SK-N-SH treated with all-trans-retinoic acid at 6 μM for 48 hours (cell line): Measurements from ENCODE around the gene WNK3.

Experiments used
- ATAC-seq: fragments of 200-7000 bp; cut with Tn5 transposase; 3 replicates; pipeline ENCODE4 v1.9.1; 2020; ENCODE audit warnings: mild to moderate bottlenecking, moderate library complexity
- ARNTL ChIP-seq: fragments of 450-650 bp; formaldehyde crosslinking; IDR thresholded peaks from 2 replicates; pipeline ENCODE4 v1.5.0; 2020; ENCODE audit warnings: low read depth, mild to moderate bottlenecking, moderate library complexity, borderline replicate concordance
- BACH2 ChIP-seq: fragments of 250-450 bp; sonication (Bioruptor Pico); IDR thresholded peaks from 2 replicates; pipeline ENCODE4 v1.9.0; 2021; ENCODE audit warnings: mild to moderate bottlenecking, borderline replicate concordance
- CREB5 ChIP-seq: fragments of 250-450 bp; sonication (Bioruptor Pico); IDR thresholded peaks from 2 replicates; pipeline ENCODE4 v1.5.1; 2020; ENCODE audit warnings: low read depth, mild to moderate bottlenecking, moderate library complexity
- CSDC2 ChIP-seq: fragments of 250-450 bp; sonication (Bioruptor Pico); IDR thresholded peaks from 2 replicates; pipeline ENCODE4 v1.5.0; 2020; ENCODE audit warnings: mild to moderate bottlenecking, moderate library complexity
- CSRNP3 ChIP-seq: fragments of 250-450 bp; sonication (Bioruptor Pico); IDR thresholded peaks from 2 replicates; pipeline ENCODE4 v1.5.1; 2021; ENCODE audit warnings: mild to moderate bottlenecking, moderate library complexity
- ESRRG ChIP-seq: fragments of 250-450 bp; sonication (Bioruptor Pico); IDR thresholded peaks from 2 replicates; pipeline ENCODE4 v1.6.1; 2021; ENCODE audit warnings: mild to moderate bottlenecking
- GLIS3 ChIP-seq: fragments of 250-450 bp; sonication (Bioruptor Pico); IDR thresholded peaks from 2 replicates; pipeline ENCODE4 v1.5.0; 2020; ENCODE audit warnings: mild to moderate bottlenecking, moderate library complexity
- ISL1 ChIP-seq: fragments of 250-450 bp; sonication (Bioruptor Pico); IDR thresholded peaks from 2 replicates; pipeline ENCODE4 v2.1.2; 2022; ENCODE audit warnings: mild to moderate bottlenecking, moderate library complexity
- OSR1 ChIP-seq: fragments of 250-450 bp; sonication (Bioruptor Pico); IDR thresholded peaks from 2 replicates; pipeline ENCODE4 v1.8.0; 2022; ENCODE audit warnings: moderate library complexity, mild to moderate bottlenecking, inconsistent platforms
- PATZ1 ChIP-seq: fragments of 250-450 bp; sonication (Bioruptor Pico); IDR thresholded peaks from 2 replicates; pipeline ENCODE4 v1.8.0; 2020; ENCODE audit warnings: mild to moderate bottlenecking, moderate library complexity, borderline replicate concordance
- POU6F1 ChIP-seq: fragments of 250-450 bp; sonication (Bioruptor Pico); IDR thresholded peaks from 2 replicates; pipeline ENCODE4 v1.8.0; 2021; ENCODE audit warnings: low read depth, mild to moderate bottlenecking, moderate library complexity, borderline replicate concordance
- PPARA ChIP-seq: fragments of 250-450 bp; sonication (Bioruptor Pico); IDR thresholded peaks from 2 replicates; pipeline ENCODE4 v1.5.0; 2020; ENCODE audit warnings: mild to moderate bottlenecking, borderline replicate concordance
- RARB ChIP-seq: fragments of 250-450 bp; sonication (Bioruptor Pico); IDR thresholded peaks from 2 replicates; pipeline ENCODE4 v1.8.0; 2021; ENCODE audit warnings: mild to moderate bottlenecking, moderate library complexity
- SNAI2 ChIP-seq: fragments of 250-450 bp; sonication (Bioruptor Pico); IDR thresholded peaks from 2 replicates; pipeline ENCODE4 v1.5.0; 2020; ENCODE audit warnings: mild to moderate bottlenecking, moderate library complexity
- TCF4 ChIP-seq: fragments of 250-450 bp; sonication (Bioruptor Pico); IDR thresholded peaks from 2 replicates; pipeline ENCODE4 v1.8.0; 2021; ENCODE audit warnings: mild to moderate bottlenecking, moderate library complexity, borderline replicate concordance
- TOX ChIP-seq: fragments of 250-450 bp; sonication (Bioruptor Pico); IDR thresholded peaks from 2 replicates; pipeline ENCODE4 v1.8.0; 2021; ENCODE audit warnings: mild to moderate bottlenecking, moderate library complexity, borderline replicate concordance
- TSHZ2 ChIP-seq: fragments of 250-450 bp; sonication (Bioruptor Pico); IDR thresholded peaks from 2 replicates; pipeline ENCODE4 v1.5.0; 2020; ENCODE audit warnings: mild to moderate bottlenecking, moderate library complexity
- ZC3H10 ChIP-seq: fragments of 250-450 bp; sonication (Bioruptor Pico); IDR thresholded peaks from 2 replicates; pipeline ENCODE4 v1.5.1; 2021; ENCODE audit warnings: mild to moderate bottlenecking, moderate library complexity
- ZFP30 ChIP-seq: fragments of 450-650 bp; formaldehyde crosslinking; IDR thresholded peaks from 2 replicates; pipeline ENCODE4 v1.5.0; 2022; ENCODE audit warnings: mild to moderate bottlenecking, moderate library complexity
- ZNF565 ChIP-seq: fragments of 450-650 bp; formaldehyde crosslinking; conservative IDR thresholded peaks from 2 replicates; pipeline ENCODE4 v1.5.0; 2020; ENCODE audit warnings: low read depth, mild to moderate bottlenecking, moderate library complexity
- ZNF70 ChIP-seq: fragments of 450-650 bp; formaldehyde crosslinking; IDR thresholded peaks from 2 replicates; pipeline ENCODE4 v1.5.0; 2020; ENCODE audit warnings: mild to moderate bottlenecking, moderate library complexity
- ZNF8 ChIP-seq: fragments of 450-650 bp; formaldehyde crosslinking; IDR thresholded peaks from 2 replicates; pipeline ENCODE4 v1.5.0; 2020; ENCODE audit warnings: mild to moderate bottlenecking, moderate library complexity

WNK3 gene

GRCh38 chrX:54357414-54358377 lies at the start of gene WNK3:
Gene WNK3, minus strand, starts transcription at chrX:54358046.
- peak; percentile 91 for ATAC-seq
- no peak for TF ChIP-seq TSHZ2 (CRISPR knock-in tag)
- no peak for TF ChIP-seq ZNF70 (CRISPR knock-in tag)
- no peak for TF ChIP-seq ZFP30
- no peak for TF ChIP-seq ESRRG (CRISPR knock-in tag)
- TF ChIP-seq ZC3H10: no peak
- no peak for TF ChIP-seq OSR1 (CRISPR knock-in tag)
- TF ChIP-seq RARB (CRISPR knock-in tag): no peak
- TF ChIP-seq PPARA (CRISPR knock-in tag): no peak
- no peak for TF ChIP-seq PATZ1 (CRISPR knock-in tag)
- no peak for TF ChIP-seq BACH2 (CRISPR knock-in tag)
- no peak for TF ChIP-seq CREB5
- no peak for TF ChIP-seq POU6F1 (CRISPR knock-in tag)
- TF ChIP-seq CSRNP3 (CRISPR knock-in tag): no peak

- ATAC-seq: no peak
- TF ChIP-seq BACH2 (CRISPR knock-in tag): no peak
- no peak for TF ChIP-seq TOX
- TF ChIP-seq OSR1 (CRISPR knock-in tag): no peak
- TF ChIP-seq TSHZ2 (CRISPR knock-in tag): no peak
- no peak for TF ChIP-seq CSDC2
- no peak for TF ChIP-seq SNAI2
- TF ChIP-seq ZNF565: no peak
- TF ChIP-seq ZFP30: no peak
- no peak for TF ChIP-seq ESRRG (CRISPR knock-in tag)
- no peak for TF ChIP-seq PATZ1 (CRISPR knock-in tag)
- TF ChIP-seq ZNF70 (CRISPR knock-in tag): no peak
- no peak for TF ChIP-seq RARB (CRISPR knock-in tag)
- TF ChIP-seq CSRNP3 (CRISPR knock-in tag): no peak
- no peak for TF ChIP-seq ISL1 (CRISPR knock-in tag)
- no peak for TF ChIP-seq GLIS3 (CRISPR knock-in tag)
- TF ChIP-seq ZNF8 (CRISPR knock-in tag): no peak
- TF ChIP-seq TCF4 (CRISPR knock-in tag): no peak
- no peak for TF ChIP-seq ARNTL (CRISPR knock-in tag)
- TF ChIP-seq ZC3H10: no peak
Measured at GRCh38 chrX:54407266-54407665, 49.4 kb upstream of the WNK3 start.
